ENCODE measurements around the gene CLASRP. TPM values are rescaled to one million over a fixed set of nuclear protein-coding genes. Genes with fewer than 3 reads are reported as not detected.
A peak's percentile ranks its signal among the peaks of the same experiment; 100 is the strongest.

CLASRP gene
- total and polyA plus RNA-seq, 9 of the 15 experiments (the other 6 are each of a cell fraction or from before 2014, with no cell fraction given): 0.94 to 86.3 (median 44.0) TPM

- peak; percentile 73; the same call in 1 of the 2 replicates for TF ChIP-seq KAT7 (CRISPR knock-in tag; IDR thresholded peaks at IDR 0.05; ENCODE audit: borderline replicate concordance)
- no peak for TF ChIP-seq MAFF (IDR thresholded peaks at IDR 0.05; ENCODE audit: low read length)
- no peak for TF ChIP-seq ZFX (CRISPR knock-in tag; IDR thresholded peaks at IDR 0.05)
- no peak for TF ChIP-seq FOS (IDR thresholded peaks at IDR 0.05; ENCODE audit: extremely low read depth, insufficient read length)
- TF ChIP-seq REST (IDR thresholded peaks at IDR 0.05; ENCODE audit: borderline replicate concordance): peak; percentile 44; the same call in 1 of the 2 replicates
- no peak for TF ChIP-seq REST (CRISPR knock-in tag; IDR thresholded peaks at IDR 0.05; ENCODE audit: low read depth)
- no peak for TF ChIP-seq ZNF165 (CRISPR knock-in tag; IDR thresholded peaks at IDR 0.05; ENCODE audit: borderline replicate concordance)
- no peak for TF ChIP-seq SMC3 (conservative IDR thresholded peaks at IDR 0.05; ENCODE audit: insufficient read depth, low read depth, low read length)
- no peak for TF ChIP-seq CGGBP1 (CRISPR knock-in tag; IDR thresholded peaks at IDR 0.05)
- peak; percentile 20 for TF ChIP-seq TAF1 (IDR thresholded peaks at IDR 0.05; ENCODE audit: control insufficient read depth, extremely low read depth, insufficient read depth, low read length, severe bottlenecking)
- TF ChIP-seq YY1 (IDR thresholded peaks at IDR 0.05; ENCODE audit: borderline replicate concordance in 1 of 3, control insufficient read depth in 1 of 3, extremely low read depth in 1 of 3, insufficient read depth in 3 of 3, insufficient read length in 1 of 3, insufficient replicate concordance in 2 of 3, low read depth in 1 of 3, low read length in 2 of 3): peak in 2 of 3 experiments; percentile 27 to 32
- TF ChIP-seq, protein P1, sequence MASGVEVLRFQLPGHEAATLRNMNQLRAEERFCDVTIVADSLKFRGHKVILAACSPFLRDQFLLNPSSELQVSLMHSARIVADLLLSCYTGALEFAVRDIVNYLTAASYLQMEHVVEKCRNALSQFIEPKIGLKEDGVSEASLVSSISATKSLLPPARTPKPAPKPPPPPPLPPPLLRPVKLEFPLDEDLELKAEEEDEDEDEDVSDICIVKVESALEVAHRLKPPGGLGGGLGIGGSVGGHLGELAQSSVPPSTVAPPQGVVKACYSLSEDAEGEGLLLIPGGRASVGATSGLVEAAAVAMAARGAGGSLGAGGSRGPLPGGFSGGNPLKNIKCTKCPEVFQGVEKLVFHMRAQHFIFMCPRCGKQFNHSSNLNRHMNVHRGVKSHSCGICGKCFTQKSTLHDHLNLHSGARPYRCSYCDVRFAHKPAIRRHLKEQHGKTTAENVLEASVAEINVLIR (CRISPR knock-in tag; IDR thresholded peaks at IDR 0.05): no peak
- TF ChIP-seq RB1 (IDR thresholded peaks at IDR 0.05; ENCODE audit: low read depth): no peak
- 0 out of 2 replicates have a peak, but pooled peaks have one; percentile 12 for TF ChIP-seq STAG1 (CRISPR knock-in tag; IDR thresholded peaks at IDR 0.05; ENCODE audit: borderline replicate concordance)
- TF ChIP-seq, protein P2, sequence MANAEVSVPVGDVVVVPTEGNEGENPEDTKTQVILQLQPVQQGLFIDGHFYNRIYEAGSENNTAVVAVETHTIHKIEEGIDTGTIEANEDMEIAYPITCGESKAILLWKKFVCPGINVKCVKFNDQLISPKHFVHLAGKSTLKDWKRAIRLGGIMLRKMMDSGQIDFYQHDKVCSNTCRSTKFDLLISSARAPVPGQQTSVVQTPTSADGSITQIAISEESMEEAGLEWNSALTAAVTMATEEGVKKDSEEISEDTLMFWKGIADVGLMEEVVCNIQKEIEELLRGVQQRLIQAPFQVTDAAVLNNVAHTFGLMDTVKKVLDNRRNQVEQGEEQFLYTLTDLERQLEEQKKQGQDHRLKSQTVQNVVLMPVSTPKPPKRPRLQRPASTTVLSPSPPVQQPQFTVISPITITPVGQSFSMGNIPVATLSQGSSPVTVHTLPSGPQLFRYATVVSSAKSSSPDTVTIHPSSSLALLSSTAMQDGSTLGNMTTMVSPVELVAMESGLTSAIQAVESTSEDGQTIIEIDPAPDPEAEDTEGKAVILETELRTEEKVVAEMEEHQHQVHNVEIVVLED (CRISPR knock-in tag; IDR thresholded peaks at IDR 0.05): no peak
- TF ChIP-seq TBL1XR1 (IDR thresholded peaks at IDR 0.05; ENCODE audit: low read length in 2 of 2): no peak
Observed at GRCh38 chr19:45075301-45076028, 36.6 kb downstream of the CLASRP start (continued).
